ENCODE measurements around the gene PPFIA2.

- TF ChIP-seq ZFP30 (CRISPR knock-in tag; IDR thresholded peaks at IDR 0.05) (no peak), PPARA (CRISPR knock-in tag; IDR thresholded peaks at IDR 0.05; ENCODE audit: borderline replicate concordance) (no peak), RARB (CRISPR knock-in tag; IDR thresholded peaks at IDR 0.05) (no peak), POU6F1 (CRISPR knock-in tag; IDR thresholded peaks at IDR 0.05; ENCODE audit: borderline replicate concordance, low read depth) (no peak), TCF4 (CRISPR knock-in tag; IDR thresholded peaks at IDR 0.05; ENCODE audit: borderline replicate concordance) (no peak), ZFP3 (CRISPR knock-in tag; IDR thresholded peaks at IDR 0.05) (no peak), GLIS3 (CRISPR knock-in tag; IDR thresholded peaks at IDR 0.05) (no peak), ARNTL (CRISPR knock-in tag; IDR thresholded peaks at IDR 0.05; ENCODE audit: borderline replicate concordance, low read depth) (no peak), ZNF70 (CRISPR knock-in tag; IDR thresholded peaks at IDR 0.05) (no peak)
- TF ChIP-seq, protein P1, sequence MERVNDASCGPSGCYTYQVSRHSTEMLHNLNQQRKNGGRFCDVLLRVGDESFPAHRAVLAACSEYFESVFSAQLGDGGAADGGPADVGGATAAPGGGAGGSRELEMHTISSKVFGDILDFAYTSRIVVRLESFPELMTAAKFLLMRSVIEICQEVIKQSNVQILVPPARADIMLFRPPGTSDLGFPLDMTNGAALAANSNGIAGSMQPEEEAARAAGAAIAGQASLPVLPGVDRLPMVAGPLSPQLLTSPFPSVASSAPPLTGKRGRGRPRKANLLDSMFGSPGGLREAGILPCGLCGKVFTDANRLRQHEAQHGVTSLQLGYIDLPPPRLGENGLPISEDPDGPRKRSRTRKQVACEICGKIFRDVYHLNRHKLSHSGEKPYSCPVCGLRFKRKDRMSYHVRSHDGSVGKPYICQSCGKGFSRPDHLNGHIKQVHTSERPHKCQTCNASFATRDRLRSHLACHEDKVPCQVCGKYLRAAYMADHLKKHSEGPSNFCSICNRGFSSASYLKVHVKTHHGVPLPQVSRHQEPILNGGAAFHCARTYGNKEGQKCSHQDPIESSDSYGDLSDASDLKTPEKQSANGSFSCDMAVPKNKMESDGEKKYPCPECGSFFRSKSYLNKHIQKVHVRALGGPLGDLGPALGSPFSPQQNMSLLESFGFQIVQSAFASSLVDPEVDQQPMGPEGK (CRISPR knock-in tag; IDR thresholded peaks at IDR 0.05; ENCODE audit: borderline replicate concordance) = no peak
- TF ChIP-seq, protein P2, sequence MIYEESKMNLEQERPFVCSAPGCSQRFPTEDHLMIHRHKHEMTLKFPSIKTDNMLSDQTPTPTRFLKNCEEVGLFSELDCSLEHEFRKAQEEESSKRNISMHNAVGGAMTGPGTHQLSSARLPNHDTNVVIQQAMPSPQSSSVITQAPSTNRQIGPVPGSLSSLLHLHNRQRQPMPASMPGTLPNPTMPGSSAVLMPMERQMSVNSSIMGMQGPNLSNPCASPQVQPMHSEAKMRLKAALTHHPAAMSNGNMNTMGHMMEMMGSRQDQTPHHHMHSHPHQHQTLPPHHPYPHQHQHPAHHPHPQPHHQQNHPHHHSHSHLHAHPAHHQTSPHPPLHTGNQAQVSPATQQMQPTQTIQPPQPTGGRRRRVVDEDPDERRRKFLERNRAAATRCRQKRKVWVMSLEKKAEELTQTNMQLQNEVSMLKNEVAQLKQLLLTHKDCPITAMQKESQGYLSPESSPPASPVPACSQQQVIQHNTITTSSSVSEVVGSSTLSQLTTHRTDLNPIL (CRISPR knock-in tag; IDR thresholded peaks at IDR 0.05; ENCODE audit: low read depth) = no peak
Measured at GRCh38 chr12:81591256-81591655, 167.9 kb downstream of the PPFIA2 start.
